ENCODE measurements around the gene NPB.
A peak's percentile ranks its signal among the peaks of the same experiment; 100 is the strongest.

NPB gene

GRCh38 chr17:81912441-81913309 lies 10.6 kb downstream of the NPB start (continued):
- TF ChIP-seq ZBTB21 (tag by site-specific recombination; IDR thresholded peaks at IDR 0.05), result no peak
- no peak for TF ChIP-seq ZNF785 (tag by site-specific recombination; IDR thresholded peaks at IDR 0.05)
- TF ChIP-seq ZNF132 (tag by site-specific recombination; IDR thresholded peaks at IDR 0.05; ENCODE audit: borderline replicate concordance), result no peak
- TF ChIP-seq ZNF16 (tag by site-specific recombination; IDR thresholded peaks at IDR 0.05; ENCODE audit: low read depth), result no peak
- no peak for TF ChIP-seq SALL2 (tag by site-specific recombination; IDR thresholded peaks at IDR 0.05; ENCODE audit: borderline replicate concordance)
- TF ChIP-seq ZNF549 (tag by site-specific recombination; IDR thresholded peaks at IDR 0.05), result no peak
- no peak for TF ChIP-seq ZNF211 (tag by site-specific recombination; IDR thresholded peaks at IDR 0.05; ENCODE audit: low read depth)
- TF ChIP-seq ZNF529 (tag by site-specific recombination; IDR thresholded peaks at IDR 0.05; ENCODE audit: insufficient replicate concordance), result no peak
- TF ChIP-seq GLI2 (tag by site-specific recombination; IDR thresholded peaks at IDR 0.05; ENCODE audit: borderline replicate concordance, low read depth), result no peak
- no peak for TF ChIP-seq ZNF654 (tag by site-specific recombination; IDR thresholded peaks at IDR 0.05; ENCODE audit: low read depth)
- no peak for TF ChIP-seq ZNF645 (tag by site-specific recombination; IDR thresholded peaks at IDR 0.05)
- no peak for TF ChIP-seq ZNF274 (IDR thresholded peaks at IDR 0.05; ENCODE audit: low read length)
- TF ChIP-seq ZNF274 (tag by site-specific recombination; IDR thresholded peaks at IDR 0.05; ENCODE audit: borderline replicate concordance), result no peak
- TF ChIP-seq ZNF302 (tag by site-specific recombination; IDR thresholded peaks at IDR 0.05; ENCODE audit: low read depth), result no peak
- TF ChIP-seq ZNF37A (tag by site-specific recombination; IDR thresholded peaks at IDR 0.05), result no peak
- no peak for TF ChIP-seq GLI4 (tag by site-specific recombination; IDR thresholded peaks at IDR 0.05)
- no peak for TF ChIP-seq ZNF280D (tag by site-specific recombination; IDR thresholded peaks at IDR 0.05)
- no peak for TF ChIP-seq ZNF530 (tag by site-specific recombination; IDR thresholded peaks at IDR 0.05; ENCODE audit: low read depth)
- TF ChIP-seq ZNF394 (tag by site-specific recombination; IDR thresholded peaks at IDR 0.05; ENCODE audit: borderline replicate concordance), result no peak
- TF ChIP-seq ZSCAN30 (tag by site-specific recombination; IDR thresholded peaks at IDR 0.05), result no peak
- peak; percentile 68; the same call in 1 of the 2 replicates for TF ChIP-seq KLF10 (tag by site-specific recombination; IDR thresholded peaks at IDR 0.05)
- TF ChIP-seq ZBTB48 (tag by site-specific recombination; IDR thresholded peaks at IDR 0.05), result peak; percentile 34; the same call in 1 of the 2 replicates
- TF ChIP-seq ZNF544 (tag by site-specific recombination; IDR thresholded peaks at IDR 0.05), result no peak
- TF ChIP-seq ZNF266 (tag by site-specific recombination; IDR thresholded peaks at IDR 0.05; ENCODE audit: low read depth), result no peak
- TF ChIP-seq ZIC2 (tag by site-specific recombination; IDR thresholded peaks at IDR 0.05), result no peak
- TF ChIP-seq ZFP69B (tag by site-specific recombination; IDR thresholded peaks at IDR 0.05), result peak; percentile 94
- TF ChIP-seq ZNF155 (tag by site-specific recombination; IDR thresholded peaks at IDR 0.05), result no peak
- peak; percentile 28; the same call in 1 of the 2 replicates for TF ChIP-seq ZNF623 (tag by site-specific recombination; IDR thresholded peaks at IDR 0.05)
- TF ChIP-seq ZNF629 (tag by site-specific recombination; IDR thresholded peaks at IDR 0.05), result no peak
- TF ChIP-seq KLF7 (tag by site-specific recombination; IDR thresholded peaks at IDR 0.05; ENCODE audit: borderline replicate concordance), result no peak
- TF ChIP-seq ZNF660 (tag by site-specific recombination; IDR thresholded peaks at IDR 0.05), result peak; percentile 92
- no peak for TF ChIP-seq ZBTB11 (tag by site-specific recombination; conservative IDR thresholded peaks at IDR 0.05; ENCODE audit: low read depth)
- no peak for TF ChIP-seq ZNF677 (tag by site-specific recombination; IDR thresholded peaks at IDR 0.05)
